Pancreas (tissue), 10 donors: ENCODE data around the gene COL19A1. TPM values are rescaled to one million over a fixed set of nuclear protein-coding genes. Genes with fewer than 3 reads are reported as not detected.

Experiments used
- ATAC-seq, 4 donors: fragments of 200-7000 bp; cut with Tn5 transposase; one replicate each; pipeline versions ENCODE4 v1.8.0 to v1.9.1; 2020; ENCODE audit warnings: mild to moderate bottlenecking in 4 of 4, moderate library complexity in 4 of 4
- DNase-seq, 6 donors: peaks; one replicate each; pipeline ENCODE4 v3.0.0-alpha.2; 2020
- FAIRE-seq: peaks from 2 replicates; lab custom pipeline; 2012; peaks lifted over from hg19 to GRCh38; lab: Jason Lieb, UNC
- H3K27ac ChIP-seq, 4 donors: fragments of 200-600 bp; sonication (generic); 1 replicate in 3 of 4; 2 replicates in 1 of 4; pipeline versions ENCODE4 v1.5.0 to v1.8.0; 2020
- H3K27me3 ChIP-seq, 4 donors: fragments of 200-600 bp; one replicate each; pipeline ENCODE4 v1.8.0; 2021
- H3K36me3 ChIP-seq, 3 donors: fragments of 200-600 bp; sonication (generic) in 1 of 3; one replicate each; pipeline versions ENCODE4 v1.5.0 to v1.8.0; 2020 to 2021
- H3K4me1 ChIP-seq, 3 donors: fragments of 200-600 bp; one replicate each; pipeline ENCODE4 v1.8.0; 2021
- H3K4me3 ChIP-seq, 4 donors: fragments of 200-600 bp; sonication (generic) in 2 of 4; one replicate each; pipeline versions ENCODE4 v1.5.0 to v1.8.0; 2020 to 2021
- H3K9me3 ChIP-seq, 4 donors: fragments of 200-600 bp; one replicate each; pipeline ENCODE4 v1.8.0; 2021
- WGBS, 2 donors: extraction: QIAGEN DNeasy Blood & Tissue Kit; methylation state at CpG; one replicate each; pipeline ENCODE4 v1.1.7; 2013; 5-methylcytosine and 5-hydroxymethylcytosine counted together
- intact Hi-C, 3 donors: fragments of 100-400 bp; cut with DNase I; formaldehyde crosslinking; loops; one replicate each; pipeline versions ENCODE4 v1.11.1 to v1.14.2; 2022
- polyA plus RNA-seq, 2 donors: library from polyadenylated mRNA; stranded (reverse); fragments of 200-250 nt; gene quantifications; one replicate each; pipeline ENCODE4 v1.2.3, GENCODE V29; 2013
- total RNA-seq, 6 donors: library from RNA; stranded (reverse); fragmentation: NEBNext Ultra II Directional in 4 of 6; extraction: Animal tissue kit (Norgen Biotek cat#: 25700) in 4 of 6; gene quantifications; one replicate each; pipeline versions ENCODE4 v1.2.1 to v1.2.4, GENCODE V29; 2021 to 2023
- TF ChIP-seq, protein P1 (sequence below), 4 donors: fragments of 200-600 bp; sonication (generic) in 3 of 4; IDR thresholded peaks; one replicate each; pipeline versions ENCODE4 v1.5.0 to v1.8.0; 2021; ENCODE audit warnings: antibody characterized with exemption in 4 of 4
- donor health status: healthy with polysubstance abuse.
- donor health status: DM: no; HTN: no; CAD: no; lungs with moderate emphysema.
- donor health status: DM: no; HTN: no; CAD: no.
- donor health status: control.
- donor health status: control.
- donor health status: Bipolar disorder and iron deficiency.
- donor health status: DM: yes; HTN: yes; CAD: no.
- donor health status: DM: no; HTN: no; CAD: no.
- donor health status: DM: no; HTN: no; CAD: no.
- donor health status: DM: yes; HTN: yes; CAD: no.

The COL19A1 gene
- total and polyA plus RNA-seq, 8 donors: 0.04 to 0.86 (median 0.37) TPM

DNA sequence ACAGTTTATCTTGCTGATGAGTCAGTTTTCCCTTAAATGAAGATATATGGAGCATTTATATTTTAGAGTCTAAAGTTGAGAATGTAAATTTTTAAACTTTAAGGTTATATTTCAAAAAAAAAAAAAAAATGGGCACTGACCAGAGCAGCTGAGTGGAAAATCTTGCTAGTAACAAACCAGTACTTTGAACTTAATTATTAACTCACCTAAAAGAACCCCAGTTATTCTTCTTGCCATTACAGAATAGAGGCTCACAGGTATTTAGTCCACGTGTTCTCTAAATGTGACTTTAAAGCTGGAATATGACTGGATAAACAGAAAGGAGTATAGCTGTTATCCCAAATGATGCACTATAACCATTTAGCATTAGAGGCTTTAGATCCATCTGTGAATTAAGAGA lies 258.1 kb downstream of the COL19A1 start:
- TF ChIP-seq, protein P1, sequence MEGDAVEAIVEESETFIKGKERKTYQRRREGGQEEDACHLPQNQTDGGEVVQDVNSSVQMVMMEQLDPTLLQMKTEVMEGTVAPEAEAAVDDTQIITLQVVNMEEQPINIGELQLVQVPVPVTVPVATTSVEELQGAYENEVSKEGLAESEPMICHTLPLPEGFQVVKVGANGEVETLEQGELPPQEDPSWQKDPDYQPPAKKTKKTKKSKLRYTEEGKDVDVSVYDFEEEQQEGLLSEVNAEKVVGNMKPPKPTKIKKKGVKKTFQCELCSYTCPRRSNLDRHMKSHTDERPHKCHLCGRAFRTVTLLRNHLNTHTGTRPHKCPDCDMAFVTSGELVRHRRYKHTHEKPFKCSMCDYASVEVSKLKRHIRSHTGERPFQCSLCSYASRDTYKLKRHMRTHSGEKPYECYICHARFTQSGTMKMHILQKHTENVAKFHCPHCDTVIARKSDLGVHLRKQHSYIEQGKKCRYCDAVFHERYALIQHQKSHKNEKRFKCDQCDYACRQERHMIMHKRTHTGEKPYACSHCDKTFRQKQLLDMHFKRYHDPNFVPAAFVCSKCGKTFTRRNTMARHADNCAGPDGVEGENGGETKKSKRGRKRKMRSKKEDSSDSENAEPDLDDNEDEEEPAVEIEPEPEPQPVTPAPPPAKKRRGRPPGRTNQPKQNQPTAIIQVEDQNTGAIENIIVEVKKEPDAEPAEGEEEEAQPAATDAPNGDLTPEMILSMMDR (IDR thresholded peaks at IDR 0.05): no peak
- ATAC-seq (peak in 2 of 4 donors; percentile 34 to 35), FAIRE-seq (no peak), DNase-seq (no peak)
- H3K27me3 ChIP-seq: no peaks in the 10 kb centered on the region
- no peak overlapping the region for H3K4me3 ChIP-seq
- intact Hi-C loops: no loop called here
- peak overlapping the region in 2 of 4 donors; percentile 23 to 39 for H3K27ac ChIP-seq
- no peaks in the 10 kb centered on the region for H3K9me3 ChIP-seq
- 18 to 27% methylated on average over 1 of the region's 1 CpG for WGBS, 2 donors
- H3K36me3 ChIP-seq: no peaks in the 10 kb centered on the region
- peaks cover 10 to 47% (median 41%) of the 10 kb centered on the region in 3 donors for H3K4me1 ChIP-seq

DNA sequence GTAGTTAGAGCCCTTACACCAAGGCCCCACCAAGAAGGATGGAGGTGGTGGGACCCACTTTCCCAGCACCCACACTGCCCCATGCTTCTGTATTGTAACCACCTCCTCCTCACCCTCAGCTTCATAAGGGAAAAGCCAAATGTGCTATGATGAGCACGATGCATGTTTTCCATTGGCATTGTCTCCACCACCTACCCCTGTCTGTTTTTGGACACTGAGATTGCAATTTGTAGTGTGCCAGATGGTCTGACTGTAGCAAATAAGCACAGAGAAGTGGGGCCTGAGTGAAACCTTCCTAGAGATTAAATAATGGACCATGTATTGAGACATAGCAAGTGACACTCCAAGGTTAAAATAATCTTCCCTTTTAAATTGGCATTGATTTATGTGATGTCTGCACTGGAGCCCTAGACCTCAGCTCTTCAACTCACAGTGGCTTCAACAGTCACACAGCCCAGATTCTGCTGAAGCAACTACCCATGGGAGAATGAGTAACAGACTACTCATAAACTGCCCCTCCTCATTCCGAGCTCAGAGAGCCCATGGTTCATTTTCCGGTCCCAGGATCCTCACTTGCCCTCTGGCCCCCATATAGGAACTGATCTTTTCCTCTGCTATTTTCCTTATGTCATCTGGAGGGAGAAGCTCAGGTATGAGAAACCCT lies 258.7 kb downstream of the COL19A1 start:
- ATAC-seq (peak in 2 of 4 donors; percentile 40 to 63), DNase-seq (no peak), FAIRE-seq (no peak)
- Histone ChIP-seq H3K27ac (peak overlapping the region in 2 of 4 donors; percentile 23 to 33), H3K4me3 (no peak overlapping the region), H3K27me3 (no peaks in the 10 kb centered on the region), H3K4me1 (peaks cover 6 to 41% (median 38%) of the 10 kb centered on the region in 3 donors), H3K36me3 (no peaks in the 10 kb centered on the region), H3K9me3 (no peaks in the 10 kb centered on the region)
- intact Hi-C loops: no loop called here
- WGBS, 2 donors: 47 to 50% methylated on average over 3 of the region's 3 CpGs
- TF ChIP-seq, protein P1 (IDR thresholded peaks at IDR 0.05): no peak

DNA sequence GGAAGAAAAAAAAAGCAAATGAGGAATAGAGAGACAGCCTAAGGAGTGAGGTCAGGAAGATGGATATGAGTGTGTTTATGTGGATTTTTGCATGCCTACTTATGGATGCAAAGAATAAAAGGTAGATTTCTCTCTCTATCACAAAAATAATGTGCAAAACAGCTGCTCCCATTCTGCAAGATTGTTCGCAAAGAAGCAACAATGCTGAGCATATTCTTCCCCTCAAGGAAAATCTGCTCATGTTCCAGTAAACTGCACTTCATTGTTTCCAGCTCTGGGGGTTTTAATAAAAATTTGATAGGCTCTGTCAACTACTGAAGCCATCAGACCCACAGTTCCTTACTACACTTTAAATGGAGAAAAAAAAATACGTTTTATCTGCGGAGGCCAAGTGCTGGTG lies 259.2 kb downstream of the COL19A1 start:
- ATAC-seq (no peak), DNase-seq (no peak), FAIRE-seq (no peak)
- Histone ChIP-seq H3K27ac (no peak overlapping the region), H3K27me3 (no peaks in the 10 kb centered on the region), H3K9me3 (no peaks in the 10 kb centered on the region), H3K36me3 (no peaks in the 10 kb centered on the region), H3K4me3 (no peak overlapping the region), H3K4me1 (peaks cover under 1 to 38% (median 32%) of the 10 kb centered on the region in 3 donors)
- intact Hi-C loops: no loop called here
- TF ChIP-seq, protein P1 (IDR thresholded peaks at IDR 0.05): no peak
- 86 to 92% methylated on average over 3 of the region's 3 CpGs for WGBS, 2 donors

DNA sequence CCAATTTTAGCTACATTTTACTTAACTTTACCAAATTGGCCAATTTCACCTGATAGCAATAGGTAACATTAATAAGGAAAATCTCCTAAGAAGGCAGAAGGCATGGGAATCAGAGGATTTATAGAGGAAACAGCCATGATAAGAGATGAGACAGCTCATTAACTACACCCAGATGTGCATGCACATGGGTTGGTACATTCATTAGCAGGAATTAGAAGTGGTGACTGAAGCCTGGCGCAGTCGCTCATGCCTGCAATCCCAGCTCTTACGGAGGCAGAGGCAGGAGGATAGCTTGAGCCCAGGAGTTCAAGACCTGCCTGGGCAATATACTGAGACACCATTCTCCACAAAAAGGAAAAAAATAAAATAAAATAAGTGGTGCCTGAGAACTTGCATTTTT lies 263.0 kb downstream of the COL19A1 start:
- Histone ChIP-seq H3K4me1 (peaks cover 0 to 29% (median 24%) of the 10 kb centered on the region in 3 donors), H3K4me3 (no peak overlapping the region), H3K36me3 (no peaks in the 10 kb centered on the region), H3K27me3 (no peaks in the 10 kb centered on the region), H3K27ac (no peak overlapping the region), H3K9me3 (no peaks in the 10 kb centered on the region)
- intact Hi-C loops: no loop called here
- TF ChIP-seq, protein P1 (IDR thresholded peaks at IDR 0.05): no peak
- ATAC-seq: no peak
- WGBS, 2 donors: 97 to 98% methylated on average over 3 of the region's 3 CpGs
- DNase-seq: no peak
- no peak for FAIRE-seq

DNA sequence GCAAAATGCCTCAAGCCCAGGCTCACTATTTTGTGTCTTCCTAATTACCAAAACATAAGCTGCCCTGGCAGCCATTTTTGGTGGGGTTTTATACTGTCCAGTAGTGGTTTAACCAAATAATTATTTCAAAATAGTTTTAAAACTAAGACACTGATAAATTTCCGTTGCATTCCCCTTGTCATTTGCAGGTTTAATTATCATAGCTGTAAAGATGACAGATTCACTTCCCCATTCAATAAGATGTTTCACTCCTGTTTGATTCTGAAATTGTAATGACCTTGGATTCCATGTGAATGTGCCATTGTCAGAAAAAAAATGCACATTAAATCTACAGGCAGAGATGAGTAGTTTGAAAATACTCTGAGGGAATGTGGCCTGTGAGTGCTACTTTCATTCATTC lies 264.5 kb downstream of the COL19A1 start:
- Histone ChIP-seq H3K4me1 (peaks cover 5 to 29% (median 29%) of the 10 kb centered on the region in 3 donors), H3K27me3 (no peaks in the 10 kb centered on the region), H3K9me3 (no peaks in the 10 kb centered on the region), H3K36me3 (no peaks in the 10 kb centered on the region), H3K4me3 (no peak overlapping the region), H3K27ac (no peak overlapping the region)
- ATAC-seq (no peak), DNase-seq (no peak), FAIRE-seq (no peak)
- 68 to 73% methylated on average over 1 of the region's 1 CpG for WGBS, 2 donors
- intact Hi-C loops: no loop called here
- TF ChIP-seq, protein P1 (IDR thresholded peaks at IDR 0.05): no peak
